HK-2 (cell line): ENCODE measurements around the gene CYLD.
A peak's percentile ranks its signal among the peaks of the same experiment; 100 is the strongest.

ENCODE experiments used
- DNase-seq: peaks from one replicate; pipeline ENCODE4 v3.0.0-alpha.2; 2018; ENCODE audit not compliant: unreplicated experiment

CYLD gene

DNA sequence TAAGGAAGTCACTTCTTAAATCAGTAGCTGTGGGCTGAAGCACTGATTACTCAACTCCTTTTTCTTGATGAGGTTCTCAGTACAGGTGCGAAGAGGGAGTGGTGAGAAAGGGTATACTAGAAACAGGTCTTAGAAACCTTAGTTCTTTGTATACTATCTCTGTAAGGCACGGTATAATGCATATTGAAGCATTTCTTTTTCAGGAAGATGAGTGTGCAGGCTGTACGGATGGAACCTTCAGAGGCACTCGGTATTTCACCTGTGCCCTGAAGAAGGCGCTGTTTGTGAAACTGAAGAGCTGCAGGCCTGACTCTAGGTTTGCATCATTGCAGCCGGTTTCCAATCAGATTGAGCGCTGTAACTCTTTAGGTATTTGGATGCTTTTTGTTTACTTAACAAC is 39.2 kb downstream of the CYLD start:
- DNase-seq: no peak

DNA sequence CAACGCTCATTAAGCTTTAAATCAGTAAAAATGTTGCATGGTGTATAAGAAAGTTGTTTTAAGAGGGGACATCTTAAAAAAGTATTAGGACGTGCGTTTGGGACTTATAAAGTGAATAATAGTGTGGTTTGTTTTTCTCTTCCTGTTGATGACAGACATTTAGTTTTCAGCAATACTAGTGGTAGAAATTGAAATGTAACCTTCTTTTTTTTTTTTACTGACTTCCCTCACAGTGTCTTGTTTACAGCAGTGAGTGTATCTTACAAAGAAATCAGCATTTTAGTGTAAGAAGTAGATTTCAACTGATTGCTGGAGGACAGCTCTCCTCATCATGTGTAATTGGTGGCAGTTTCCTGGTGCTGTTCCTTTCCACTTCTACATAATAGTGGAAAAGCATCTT is 39.6 kb downstream of the CYLD start:
- DNase-seq: no peak

DNA sequence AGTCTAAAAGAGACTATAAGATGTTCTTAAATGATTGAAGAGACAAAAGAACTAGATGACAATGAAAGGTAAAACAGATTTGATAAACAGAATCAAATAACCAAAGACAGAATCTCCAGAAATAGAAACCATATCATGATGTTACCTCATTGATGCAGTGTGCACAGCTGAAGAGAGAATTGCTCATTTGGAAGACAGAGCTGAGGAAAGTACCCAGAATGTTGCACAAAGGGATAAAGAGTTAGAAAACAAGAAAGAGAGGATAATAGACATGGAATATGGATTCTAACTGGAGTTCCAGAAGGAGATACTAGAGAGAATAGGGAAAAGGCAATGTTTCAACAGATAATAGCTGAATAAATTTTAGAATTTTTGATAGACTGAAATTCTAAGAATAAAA is 47.9 kb downstream of the CYLD start:
- DNase-seq: no peak

DNA sequence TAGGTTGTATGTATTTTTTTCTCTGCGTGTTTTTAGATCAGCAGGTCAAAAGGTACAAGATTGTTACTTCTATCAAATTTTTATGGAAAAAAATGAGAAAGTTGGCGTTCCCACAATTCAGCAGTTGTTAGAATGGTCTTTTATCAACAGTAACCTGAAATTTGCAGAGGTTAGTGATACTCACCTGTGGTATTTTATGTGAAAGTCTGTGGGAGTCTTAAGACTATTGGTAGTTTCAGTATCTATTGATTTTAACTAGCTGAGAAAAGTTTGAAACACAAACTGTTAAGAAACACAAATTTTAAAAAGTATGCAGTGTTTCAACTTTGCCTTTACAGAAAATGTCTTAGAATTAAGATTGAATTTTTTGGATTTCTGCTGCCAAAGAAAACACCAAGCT is 49.6 kb downstream of the CYLD start:
- no peak for DNase-seq

DNA sequence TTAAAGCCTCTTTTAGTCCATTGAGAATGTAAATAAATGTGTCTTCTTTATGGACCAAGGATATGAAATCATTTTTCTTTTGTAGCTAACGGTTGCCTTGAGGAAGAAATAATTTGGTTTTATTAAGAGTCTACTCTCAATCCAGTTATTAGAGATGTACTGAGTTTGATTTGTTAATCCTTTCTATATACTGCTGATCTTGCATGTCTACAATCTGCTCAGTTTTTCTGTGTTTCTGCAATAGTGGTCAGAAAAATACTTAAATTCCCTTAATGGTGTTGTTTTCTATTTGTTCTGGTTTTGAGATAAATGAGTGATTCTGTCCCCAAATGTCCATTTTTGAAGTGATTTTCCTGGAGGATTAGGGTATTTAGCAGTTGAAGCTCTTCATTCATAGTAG is 54.9 kb downstream of the CYLD start:
- no peak for DNase-seq

DNA sequence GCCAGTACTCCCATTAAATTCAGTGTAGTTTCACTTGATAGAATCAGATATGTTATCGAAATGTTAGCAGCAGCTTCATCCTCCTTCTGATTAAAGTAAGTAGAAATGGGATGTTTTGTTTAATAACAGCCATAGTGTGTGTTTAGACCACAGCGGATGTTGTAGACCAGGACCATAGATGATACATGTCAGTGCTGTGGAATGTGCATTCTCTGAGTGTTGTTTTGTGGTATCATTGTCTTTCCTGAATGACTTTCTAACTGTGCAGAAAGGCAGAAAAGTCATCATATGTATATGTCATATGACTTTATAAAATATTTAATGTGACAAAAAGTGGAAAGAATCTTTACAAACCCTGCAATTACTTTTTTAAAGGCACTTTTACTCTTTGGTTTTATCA is 55.6 kb downstream of the CYLD start:
- no peak for DNase-seq

DNA sequence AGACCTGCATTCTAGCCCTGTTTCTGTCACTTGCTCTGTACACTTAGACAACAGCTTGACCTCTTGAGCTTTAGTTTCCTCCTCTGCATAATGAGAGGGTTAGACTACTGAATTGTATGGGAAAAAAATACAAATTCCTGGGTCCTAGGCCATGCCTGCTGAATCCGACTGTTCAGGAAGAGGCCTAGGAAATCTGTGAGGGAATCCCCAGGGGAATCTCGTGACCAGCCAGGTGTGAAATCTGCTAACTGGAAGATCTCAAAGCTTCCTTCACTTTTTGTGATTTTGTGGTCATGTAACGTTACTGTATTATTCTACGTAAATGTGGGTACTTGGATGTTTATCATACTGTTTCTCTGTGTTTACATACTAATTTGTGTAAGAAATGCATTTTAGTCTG is 58.2 kb downstream of the CYLD start:
- DNase-seq: no peak

DNA sequence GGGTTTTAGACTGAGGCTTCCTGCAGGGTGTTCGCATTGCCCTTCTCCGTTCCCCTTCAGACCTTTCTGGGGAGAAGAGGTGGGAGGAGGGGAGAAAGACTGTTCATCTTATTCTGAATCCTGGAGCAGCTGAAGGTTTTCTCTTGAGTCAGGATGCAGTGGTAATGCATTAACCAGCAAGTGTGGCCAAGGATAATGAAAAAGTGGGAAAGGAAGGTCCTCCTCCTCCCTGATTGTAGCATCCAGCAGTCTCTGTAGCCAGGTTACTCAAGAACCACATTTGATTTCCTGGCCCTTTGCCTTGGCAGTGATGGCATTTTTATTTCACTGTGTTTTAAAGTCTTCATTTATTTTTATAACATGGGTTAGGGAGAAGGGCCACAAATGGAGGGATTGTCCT is 59.1 kb downstream of the CYLD start:
- DNase-seq: no peak

DNA sequence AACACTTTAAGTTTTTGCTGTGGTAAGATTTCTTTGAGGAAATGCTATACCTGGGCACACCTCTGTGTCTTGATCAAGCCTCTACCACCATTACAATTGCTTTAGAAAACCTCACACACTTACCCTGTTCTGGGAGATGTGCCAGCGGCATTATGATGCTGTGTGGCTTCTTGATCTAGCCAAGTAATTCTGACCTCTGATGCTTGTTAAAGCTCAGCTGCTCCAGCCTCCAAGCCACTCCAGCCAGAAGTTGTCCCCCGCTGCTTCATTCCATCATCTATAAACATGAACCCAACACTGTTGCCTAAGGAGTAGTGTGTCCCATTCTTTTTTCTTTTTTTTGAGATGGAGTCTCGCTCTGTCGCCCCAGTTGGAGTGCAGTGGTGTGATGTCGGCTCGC is 60.1 kb downstream of the CYLD start:
- no peak for DNase-seq

DNA sequence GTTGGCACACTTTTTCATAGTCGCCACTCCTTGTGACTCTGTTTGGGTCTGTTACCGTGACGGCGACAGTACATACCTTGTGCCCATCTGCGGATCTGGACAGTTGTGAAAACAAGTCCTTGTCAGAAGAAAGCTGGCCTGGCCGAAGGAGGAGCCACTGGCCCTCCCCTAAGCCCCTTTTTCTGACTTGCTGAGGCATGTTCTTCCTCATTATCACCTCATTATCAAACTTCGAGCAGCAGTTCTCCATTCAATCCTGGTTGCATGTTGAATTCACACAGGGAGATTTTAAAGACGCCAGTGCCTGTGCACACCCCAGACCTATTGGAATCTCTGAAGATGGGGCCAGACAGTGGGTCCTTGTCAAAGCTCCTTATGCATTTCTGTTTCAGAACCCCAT is 61.1 kb downstream of the CYLD start:
- no peak for DNase-seq

DNA sequence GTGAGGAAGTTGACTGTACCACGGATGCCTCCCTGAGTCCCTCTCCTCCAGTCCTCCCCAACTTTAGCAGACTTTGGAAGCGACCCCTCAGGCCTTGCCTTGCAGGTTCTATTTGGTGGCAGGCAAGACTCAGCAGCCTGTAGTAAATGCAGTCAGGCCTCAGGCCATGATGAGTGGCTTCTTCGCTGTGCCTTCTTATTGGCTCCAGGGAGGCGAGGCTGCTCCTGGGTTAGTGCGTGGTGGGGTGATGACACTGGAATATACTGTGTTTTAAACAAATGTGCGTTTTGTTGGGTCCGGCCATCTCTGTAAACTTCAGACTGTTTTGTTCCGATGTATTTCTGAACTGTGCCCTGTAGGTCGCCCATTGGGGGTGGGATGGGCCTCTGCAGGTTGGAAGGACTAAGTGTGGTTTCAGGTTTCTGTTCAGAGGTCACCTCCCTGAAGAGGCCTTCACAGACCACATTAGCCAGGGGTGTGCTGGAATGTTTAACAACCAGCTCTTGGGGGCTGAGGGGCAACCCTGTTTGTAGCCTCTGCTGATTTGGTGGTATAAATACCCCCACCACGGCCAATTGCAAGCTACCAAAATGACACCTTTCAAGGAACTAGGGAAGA is 62.5 kb downstream of the CYLD start:
- DNase-seq: no peak

DNA sequence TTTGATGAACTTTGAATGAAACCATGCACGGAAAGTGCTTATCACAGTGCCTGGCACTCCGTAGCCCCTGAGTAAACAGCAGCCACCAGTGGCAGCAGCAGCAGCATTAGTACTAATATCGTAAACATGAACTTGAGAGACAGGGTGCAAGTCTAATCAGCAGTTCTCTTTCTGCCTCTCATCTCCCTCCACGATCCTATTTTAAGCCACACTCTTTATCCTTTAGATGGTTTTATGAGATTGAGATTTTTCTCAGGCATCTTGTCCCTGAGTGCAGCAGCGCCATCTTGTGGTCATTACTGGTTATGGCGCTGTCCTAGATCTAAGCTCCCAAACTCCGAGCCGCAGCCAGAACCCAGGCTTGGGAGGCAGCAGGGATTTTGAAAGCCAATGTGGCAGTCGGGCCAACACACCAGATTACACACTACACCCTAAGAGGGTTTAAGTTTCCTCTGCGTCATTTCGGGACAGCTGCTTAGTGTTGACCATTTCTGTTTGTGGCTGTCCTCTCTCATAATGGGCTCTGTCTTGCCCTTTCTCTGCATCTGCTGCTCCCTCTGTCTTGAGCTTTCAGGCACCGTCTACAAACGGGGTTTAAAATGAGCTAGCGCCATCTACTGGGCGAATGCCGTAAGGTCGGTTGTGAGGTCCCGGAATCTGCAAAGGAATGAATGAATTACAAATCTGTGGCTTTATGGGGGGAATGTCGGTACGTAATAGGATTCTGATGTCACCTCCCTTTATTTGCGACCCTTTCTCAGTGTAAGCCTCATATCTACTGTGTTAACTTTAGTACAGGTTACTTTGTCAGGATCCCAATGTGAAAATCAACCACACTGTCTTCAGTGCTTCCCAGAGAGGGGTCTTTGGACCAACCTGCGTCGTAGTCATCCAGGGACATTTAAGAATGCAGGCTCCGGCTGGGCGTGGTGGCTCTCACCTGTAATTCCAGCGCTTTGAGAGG is 64.5 kb downstream of the CYLD start:
- DNase-seq: peak; percentile 84

DNA sequence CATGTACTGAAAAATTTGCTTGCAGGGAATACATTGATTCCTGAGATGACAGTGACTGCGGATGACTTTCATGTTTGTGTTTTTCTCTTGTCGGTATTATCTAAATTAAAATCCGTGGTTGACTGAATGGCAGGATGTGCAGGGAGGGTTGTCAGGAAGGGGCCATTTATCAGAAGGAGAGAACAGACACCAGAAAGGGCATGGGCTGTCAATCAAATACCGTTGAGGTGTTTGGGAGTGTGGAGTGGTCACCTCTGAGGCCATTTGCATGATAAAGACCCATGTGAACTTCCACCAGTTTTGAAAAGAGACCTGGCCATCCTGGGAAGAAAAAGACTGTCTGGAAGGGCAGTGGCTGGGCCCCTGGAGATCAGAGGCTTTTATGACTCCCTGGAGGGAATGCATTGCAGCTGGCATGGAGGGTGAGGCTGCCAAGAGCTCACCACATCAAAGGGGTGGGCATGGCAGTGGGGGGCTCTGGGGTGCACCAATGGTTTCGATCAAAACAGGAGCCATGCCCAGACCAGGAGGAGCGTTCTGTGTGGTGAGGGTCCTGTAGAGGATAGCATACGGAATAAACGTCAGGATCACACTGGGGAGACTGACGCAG is 67.1 kb downstream of the CYLD start:
- no peak for DNase-seq

DNA sequence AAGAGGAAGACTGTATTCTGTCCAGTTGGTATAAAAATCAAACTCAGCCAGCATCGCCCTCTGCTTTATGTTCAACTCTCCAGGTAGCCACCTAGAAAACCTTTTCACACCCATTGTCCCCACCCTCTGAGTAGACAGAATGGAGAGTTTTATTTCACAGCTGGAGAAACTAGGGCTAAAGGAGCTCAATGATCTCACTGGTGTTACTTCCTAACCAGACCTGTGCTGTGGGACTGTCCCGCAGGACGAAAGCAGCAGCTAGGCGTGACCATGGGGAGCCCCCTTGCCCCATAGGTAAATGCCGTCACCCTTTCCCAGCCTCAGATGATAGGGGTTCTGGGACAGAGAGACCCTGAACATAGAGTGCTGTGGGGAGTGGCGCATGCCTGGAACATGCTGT is 67.7 kb downstream of the CYLD start:
- DNase-seq: no peak

DNA sequence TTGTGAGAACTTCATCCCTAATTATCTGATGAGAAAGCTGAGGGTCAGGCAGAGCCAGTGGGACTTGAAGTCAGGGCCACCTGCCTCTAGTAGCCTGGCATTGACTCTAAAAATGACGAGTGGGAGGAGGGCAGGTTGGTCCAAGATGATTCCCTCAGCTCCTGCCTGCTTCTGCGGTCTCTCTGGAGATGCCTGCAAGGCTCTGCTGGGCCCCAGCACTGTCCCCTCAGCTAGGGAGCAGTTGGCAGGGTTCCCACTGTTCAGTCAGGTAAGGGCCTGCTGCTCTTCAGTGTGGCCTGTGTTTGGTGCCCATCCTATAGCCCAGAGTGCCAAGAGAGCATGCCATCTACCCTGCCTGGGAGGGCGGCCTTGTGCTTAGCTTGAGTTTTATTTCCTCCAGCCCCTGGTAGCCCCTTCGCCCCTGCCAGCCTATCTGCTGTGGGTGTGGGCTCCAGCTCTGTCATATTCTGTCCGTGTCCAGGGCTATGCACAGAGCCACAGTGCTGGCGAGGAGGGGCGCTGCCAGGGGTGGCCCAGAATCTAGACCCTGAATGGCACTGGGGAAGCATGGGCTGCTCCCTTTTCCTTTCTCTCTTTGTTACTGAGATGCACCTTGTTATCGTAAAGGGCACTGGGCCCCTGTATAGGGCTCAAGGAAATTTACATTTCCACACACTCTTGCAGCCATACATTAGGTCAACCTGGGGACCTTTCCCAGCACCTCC is 68.5 kb downstream of the CYLD start:
- no peak for DNase-seq

DNA sequence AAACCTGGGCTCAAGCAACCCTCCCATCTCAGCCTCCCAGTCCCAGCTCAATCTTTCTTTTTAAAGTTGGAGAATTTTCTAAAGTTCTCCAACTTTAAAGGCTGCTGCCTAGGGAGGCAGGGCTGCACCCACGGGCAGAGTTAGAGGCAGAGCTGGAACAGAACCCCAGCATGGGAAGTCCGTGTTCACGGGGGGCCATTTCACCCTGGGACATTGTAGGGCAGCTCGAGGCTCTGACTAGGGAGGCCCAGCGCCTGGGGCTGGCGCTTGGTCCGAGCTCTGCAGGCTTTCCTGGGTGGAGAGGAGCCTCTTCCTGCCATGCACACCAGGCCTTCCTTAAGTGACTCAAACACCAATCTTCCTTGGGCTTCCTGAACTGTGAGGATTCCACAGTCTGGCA is 70.2 kb downstream of the CYLD start:
- no peak for DNase-seq

DNA sequence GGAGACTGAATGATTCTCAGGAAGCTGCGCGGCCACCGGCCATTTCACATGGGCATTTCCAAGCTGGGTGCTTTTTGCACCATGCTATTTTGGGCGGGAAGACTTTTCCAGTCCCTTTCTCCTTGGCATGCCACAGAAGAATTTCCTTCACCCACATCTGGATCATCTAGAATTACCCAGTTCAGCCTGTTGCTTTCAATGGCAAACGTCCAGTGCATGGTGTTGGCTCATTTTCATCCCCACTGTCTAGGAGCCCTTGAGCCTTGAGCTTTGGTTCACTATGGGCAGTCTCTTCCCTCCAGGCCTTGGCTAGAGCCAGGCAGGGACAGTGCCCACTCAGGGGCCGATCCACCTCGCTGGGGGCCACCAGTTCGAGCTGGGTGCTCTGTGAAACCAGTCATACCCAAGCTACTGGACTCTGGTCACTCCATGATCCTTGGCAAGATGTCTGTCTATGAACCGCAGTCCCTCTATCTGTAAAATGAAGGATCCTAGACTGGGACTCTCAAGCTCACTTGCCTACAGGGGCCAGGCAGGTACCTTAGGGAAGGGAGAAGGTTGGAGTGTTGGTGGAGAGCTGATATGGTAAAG is 71.1 kb downstream of the CYLD start:
- DNase-seq: no peak

DNA sequence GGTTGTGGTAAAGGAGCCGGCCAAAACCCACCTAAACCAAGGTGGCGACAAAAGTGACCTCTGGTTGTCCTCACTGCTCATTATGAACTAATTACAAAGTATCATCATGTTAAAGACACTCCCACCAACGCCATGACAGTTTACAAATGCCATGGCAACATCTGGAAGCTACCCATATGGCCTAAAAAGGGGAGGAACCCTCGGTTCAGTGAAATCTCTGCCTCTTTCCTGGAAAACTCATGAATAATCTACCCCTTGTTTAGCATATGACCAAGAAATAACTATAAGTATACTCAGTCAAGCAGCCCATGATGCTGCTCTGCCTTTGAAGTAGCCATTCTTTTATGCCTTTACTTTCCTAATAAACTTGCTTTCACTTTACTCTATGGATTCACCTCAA is 72.2 kb downstream of the CYLD start:
- no peak for DNase-seq

DNA sequence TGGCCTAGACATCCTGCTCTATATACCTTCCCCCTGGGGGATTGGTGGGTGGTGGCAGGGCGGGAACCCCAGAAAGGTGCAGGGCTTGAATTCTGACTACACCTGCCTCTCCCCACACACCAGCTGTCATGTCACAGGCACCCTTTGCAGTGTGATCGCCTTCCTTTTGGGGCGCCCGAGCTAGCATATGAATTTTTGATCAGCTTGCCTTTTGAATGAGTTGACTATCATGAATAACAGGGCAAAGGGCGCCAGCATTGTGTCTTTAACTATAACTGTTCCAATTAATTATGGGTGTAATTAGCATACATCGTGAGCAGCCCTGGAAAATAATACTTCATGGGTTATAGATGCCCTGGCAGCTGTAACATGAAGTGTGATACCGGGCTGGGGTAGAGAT is 72.7 kb downstream of the CYLD start:
- no peak for DNase-seq

DNA sequence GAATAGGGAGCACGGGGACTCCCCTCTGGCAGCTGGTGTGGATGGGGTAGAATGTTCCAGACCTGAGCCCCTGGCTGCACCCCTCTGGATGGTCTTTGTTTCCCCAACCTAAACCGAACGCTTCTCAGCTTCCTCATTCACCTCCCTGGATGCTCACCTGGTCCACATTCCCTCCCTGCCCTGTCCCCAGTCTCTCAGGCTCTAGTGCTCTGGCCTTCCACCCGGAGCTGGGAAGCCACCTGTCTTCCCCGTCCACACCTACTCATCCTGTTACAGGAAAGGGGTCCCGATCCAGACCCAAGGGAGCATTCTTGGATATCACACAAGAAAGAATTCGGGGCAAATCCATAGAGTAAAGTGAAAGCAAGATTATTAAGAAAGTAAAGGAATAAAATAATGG is 73.5 kb downstream of the CYLD start:
- DNase-seq: no peak

DNA sequence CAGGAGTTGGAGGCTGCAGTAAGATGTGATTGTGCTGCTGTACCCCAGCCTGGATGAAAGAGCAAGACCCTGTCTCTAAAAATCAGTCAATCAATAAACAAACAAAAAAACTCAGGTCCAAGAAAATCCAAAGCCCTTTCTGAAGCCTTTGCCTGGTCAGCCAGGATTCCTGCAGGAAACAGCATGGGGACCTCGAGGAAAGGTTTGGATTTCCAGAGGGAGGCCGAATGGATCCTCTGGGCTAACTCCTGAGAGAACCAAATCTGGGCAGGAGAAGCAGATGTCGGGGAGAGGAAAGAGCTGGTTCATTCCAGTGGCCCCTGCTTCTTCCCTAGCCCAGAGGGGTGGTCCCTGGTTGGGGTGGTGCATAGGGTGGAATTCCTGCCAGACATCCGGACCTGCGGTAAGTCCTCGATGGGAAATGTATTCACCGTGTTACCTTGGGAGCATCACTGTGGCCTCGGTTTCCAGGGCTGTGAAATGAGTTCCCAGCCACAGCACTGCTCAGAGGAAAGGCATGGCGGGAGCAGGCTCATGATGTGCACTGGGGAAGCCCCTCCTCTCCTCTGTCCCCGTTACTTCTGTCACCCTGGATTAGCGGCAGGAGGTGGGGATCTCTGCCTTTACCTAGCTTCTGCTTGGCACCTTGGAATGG is 75.1 kb downstream of the CYLD start:
- no peak for DNase-seq

DNA sequence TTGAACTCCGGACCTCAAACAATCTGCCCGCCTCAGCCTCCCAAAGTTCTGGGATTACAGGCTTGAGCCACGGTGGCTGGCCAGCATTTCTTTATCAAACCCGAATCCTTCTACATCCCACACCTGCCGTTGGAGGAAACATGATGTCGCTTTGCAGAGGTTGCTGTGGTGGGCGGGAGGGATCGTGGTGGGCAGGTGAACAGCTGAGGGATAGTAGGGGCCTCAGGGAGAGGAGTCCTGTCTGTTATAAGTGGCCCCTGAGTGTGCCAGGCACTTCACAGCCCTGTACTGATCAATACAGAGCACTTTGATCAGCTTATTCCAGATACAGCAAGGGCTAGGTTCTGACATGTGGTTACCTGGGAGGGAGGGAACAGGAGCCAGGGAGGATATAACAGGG is 76.5 kb downstream of the CYLD start:
- DNase-seq: no peak
